Kidney (tissue), 14 donors: ENCODE data around the gene GRK2. TPM values are rescaled to one million over a fixed set of nuclear protein-coding genes. Genes with fewer than 3 reads are reported as not detected.

Experiments
- DNase-seq, 5 donors: peaks; one replicate each; pipeline ENCODE4 v3.0.0-alpha.2; 2013 to 2020
- FAIRE-seq: peaks from 2 replicates; lab custom pipeline; 2012; peaks lifted over from hg19 to GRCh38; lab: Jason Lieb, UNC
- H3K27ac ChIP-seq, 2 donors: one replicate each; pipeline ENCODE4 v1.7.0; 2013; ENCODE audit warnings: low read depth in 2 of 2, low read length in 2 of 2, inconsistent platforms in 1 of 2
- H3K27me3 ChIP-seq: one replicate; pipeline ENCODE4 v1.7.1; 2013; ENCODE audit warnings: low read length, inconsistent platforms; ENCODE audit not compliant: control insufficient read depth, insufficient read depth
- H3K36me3 ChIP-seq, 3 donors: one replicate each; pipeline versions ENCODE4 v1.7.0 to v1.7.1; 2013; ENCODE audit warnings: low read length in 3 of 3, control low read depth in 1 of 3, inconsistent platforms in 1 of 3; ENCODE audit not compliant: insufficient read depth in 3 of 3, control insufficient read depth in 2 of 3
- H3K4me1 ChIP-seq, 3 donors: one replicate each; pipeline versions ENCODE4 v1.7.0 to v1.7.1; 2013; ENCODE audit warnings: low read length in 3 of 3, inconsistent platforms in 1 of 3, low read depth in 1 of 3; ENCODE audit not compliant: control insufficient read depth in 2 of 3, insufficient read depth in 2 of 3
- H3K4me3 ChIP-seq, 3 donors: one replicate each; pipeline versions ENCODE4 v1.7.0 to v1.8.1; 2013; ENCODE audit warnings: low read length in 3 of 3, control low read depth in 1 of 3, inconsistent platforms in 1 of 3
- H3K9ac ChIP-seq, 3 donors: one replicate each; pipeline versions ENCODE4 v1.7.0 to v1.7.1; 2013; ENCODE audit warnings: low read length in 3 of 3, control low read depth in 1 of 3, inconsistent platforms in 1 of 3
- H3K9me3 ChIP-seq, 3 donors: one replicate each; pipeline versions ENCODE4 v1.7.0 to v1.7.1; 2013; ENCODE audit warnings: low read length in 3 of 3, control low read depth in 1 of 3, inconsistent platforms in 1 of 3; ENCODE audit not compliant: control insufficient read depth in 2 of 3, insufficient read depth in 1 of 3
- intact Hi-C: fragments of 100-400 bp; cut with DNase I; formaldehyde crosslinking; loops from one replicate; pipeline ENCODE4 v1.11.1; 2022
- polyA plus RNA-seq: library from polyadenylated mRNA; stranded (reverse); fragments of 350-450 nt; fragmentation: Illumina TruSeq; extraction: RNeasy Lipid Tissue Mini Kit (QIAGEN cat#74804); gene quantifications from one replicate; pipeline ENCODE4 v1.2.3, GENCODE V29; 2014; ENCODE audit warnings: low read depth, low replicate concordance; ENCODE audit not compliant: insufficient read depth
- total RNA-seq: library from RNA; stranded (reverse); fragmentation: NEBNext Ultra II Directional; extraction: Animal tissue kit (Norgen Biotek cat#: 25700); gene quantifications from one replicate; pipeline ENCODE4 v1.2.1, GENCODE V29; 2021
- TF ChIP-seq, protein P1 (sequence below): IDR thresholded peaks from 3 replicates; pipeline ENCODE4 v1.5.1; 2012; ENCODE audit warnings: mild to moderate bottlenecking, moderate library complexity, borderline replicate concordance; ENCODE audit not compliant: insufficient read depth; ENCODE audit errors: extremely low read depth
- donor health status: control.
- donor health status: control.
- donor health status: control.
- donor health status: control.
- donor health status: control.
- donor health status: DM: yes; HTN: yes; CAD: no.
- donor health status: Normal renal cell carcinoma (clear cell type).

The GRK2 gene
- total and polyA plus RNA-seq, 2 donors from 2014 or later: 28.2 to 80.8 TPM

DNA sequence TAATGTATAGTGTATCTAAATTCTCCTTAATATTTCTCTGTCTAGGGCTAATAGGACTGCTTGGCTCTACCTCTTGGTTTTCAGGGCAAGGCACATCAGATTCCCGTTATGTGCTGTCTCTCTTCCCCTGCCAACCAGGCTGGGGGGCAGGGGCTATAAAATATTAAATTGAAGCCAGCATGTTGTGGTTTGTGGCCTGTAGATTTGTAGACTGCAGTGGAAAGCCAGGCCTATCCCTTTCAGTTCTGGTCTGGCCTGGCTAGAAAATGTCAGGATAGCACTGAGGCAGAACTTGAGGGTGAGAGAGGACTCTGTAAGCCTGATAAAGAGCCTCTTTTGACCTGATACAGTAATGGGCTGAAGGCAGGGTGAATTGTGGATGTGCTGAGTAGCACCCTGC, 14.4 kb upstream of the GRK2 start:
- TF ChIP-seq, protein P1, sequence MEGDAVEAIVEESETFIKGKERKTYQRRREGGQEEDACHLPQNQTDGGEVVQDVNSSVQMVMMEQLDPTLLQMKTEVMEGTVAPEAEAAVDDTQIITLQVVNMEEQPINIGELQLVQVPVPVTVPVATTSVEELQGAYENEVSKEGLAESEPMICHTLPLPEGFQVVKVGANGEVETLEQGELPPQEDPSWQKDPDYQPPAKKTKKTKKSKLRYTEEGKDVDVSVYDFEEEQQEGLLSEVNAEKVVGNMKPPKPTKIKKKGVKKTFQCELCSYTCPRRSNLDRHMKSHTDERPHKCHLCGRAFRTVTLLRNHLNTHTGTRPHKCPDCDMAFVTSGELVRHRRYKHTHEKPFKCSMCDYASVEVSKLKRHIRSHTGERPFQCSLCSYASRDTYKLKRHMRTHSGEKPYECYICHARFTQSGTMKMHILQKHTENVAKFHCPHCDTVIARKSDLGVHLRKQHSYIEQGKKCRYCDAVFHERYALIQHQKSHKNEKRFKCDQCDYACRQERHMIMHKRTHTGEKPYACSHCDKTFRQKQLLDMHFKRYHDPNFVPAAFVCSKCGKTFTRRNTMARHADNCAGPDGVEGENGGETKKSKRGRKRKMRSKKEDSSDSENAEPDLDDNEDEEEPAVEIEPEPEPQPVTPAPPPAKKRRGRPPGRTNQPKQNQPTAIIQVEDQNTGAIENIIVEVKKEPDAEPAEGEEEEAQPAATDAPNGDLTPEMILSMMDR: no peak
- Histone ChIP-seq H3K36me3 (peaks cover 30 to 88% (median 63%) of the 10 kb centered on the region in 3 donors), H3K4me3 (no peak overlapping the region), H3K9ac (no peak overlapping the region), H3K27ac (no peak overlapping the region), H3K9me3 (no peaks in the 10 kb centered on the region), H3K27me3 (no peaks in the 10 kb centered on the region), H3K4me1 (peaks cover 0 to 22% (median 7%) of the 10 kb centered on the region in 3 donors)
- intact Hi-C loops: no loop called here
- FAIRE-seq (no peak), DNase-seq (no peak)

DNA sequence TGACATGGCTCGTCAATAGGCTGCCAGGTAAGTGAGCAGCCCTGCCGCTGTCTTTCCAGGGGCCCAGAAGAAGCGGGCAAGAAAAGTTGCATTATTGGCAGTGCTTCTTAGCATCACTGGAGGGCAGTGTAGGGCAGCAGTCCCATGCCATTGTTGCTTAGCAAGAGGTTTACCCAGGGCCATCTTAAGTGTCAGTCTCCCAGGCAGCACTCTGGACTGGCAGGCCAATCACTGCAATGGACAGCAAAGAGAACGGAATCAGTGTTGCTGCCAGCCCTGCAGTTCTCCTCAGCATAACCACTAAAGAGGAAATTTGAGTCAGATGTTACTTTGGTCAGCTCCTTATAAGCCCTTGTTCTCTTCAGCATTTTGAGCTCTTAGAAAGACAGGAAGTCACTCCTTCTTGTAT, 13.4 kb upstream of the GRK2 start:
- Histone ChIP-seq H3K9me3 (no peaks in the 10 kb centered on the region), H3K4me3 (no peak overlapping the region), H3K27ac (no peak overlapping the region), H3K36me3 (peaks cover 30 to 85% (median 61%) of the 10 kb centered on the region in 3 donors), H3K27me3 (no peaks in the 10 kb centered on the region), H3K4me1 (peaks cover 0 to 22% (median 7%) of the 10 kb centered on the region in 3 donors), H3K9ac (no peak overlapping the region)
- intact Hi-C loops: no loop called here
- no peak for FAIRE-seq
- TF ChIP-seq, protein P1: peak; percentile 20
- peak in 2 of 5 donors; percentile 45 to 61 for DNase-seq

DNA sequence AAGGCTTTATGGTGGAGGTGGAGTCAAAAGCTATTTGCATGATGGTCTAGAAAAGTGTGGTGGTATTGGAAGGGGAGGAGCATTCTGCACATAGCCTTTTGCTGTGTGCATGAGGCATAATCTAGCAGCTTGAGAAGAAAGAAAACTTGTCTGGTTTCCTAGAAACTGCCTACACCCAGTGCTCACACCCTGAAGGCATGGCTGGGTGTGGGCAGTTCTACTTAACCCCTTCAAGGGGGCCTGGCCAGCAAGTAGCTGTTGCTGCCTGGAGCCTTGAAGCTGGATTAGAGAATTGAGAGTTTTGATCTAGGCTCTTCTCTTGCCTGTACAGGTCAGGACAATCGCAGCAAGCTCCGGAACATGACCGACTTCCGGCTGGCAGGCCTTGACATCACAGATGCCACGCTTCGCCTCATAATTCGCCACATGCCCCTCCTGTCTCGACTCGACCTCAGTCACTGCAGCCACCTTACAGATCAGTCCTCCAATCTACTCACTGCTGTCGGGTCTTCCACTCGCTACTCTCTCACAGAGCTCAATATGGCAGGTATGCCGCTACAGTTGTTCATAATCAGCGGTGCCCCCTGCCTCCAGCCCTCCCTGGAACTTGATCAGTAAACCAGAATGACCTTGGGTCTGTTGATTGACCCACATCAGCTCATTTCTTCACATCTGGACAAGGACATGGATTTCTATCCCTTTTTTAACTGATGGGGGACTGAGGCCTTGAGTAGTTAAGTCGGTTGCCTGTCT, 12.2 kb upstream of the GRK2 start:
- TF ChIP-seq, protein P1: no peak
- Histone ChIP-seq H3K36me3 (peaks cover 24 to 73% (median 52%) of the 10 kb centered on the region in 3 donors), H3K4me1 (peaks cover 0 to 12% (median 2%) of the 10 kb centered on the region in 3 donors), H3K9me3 (no peaks in the 10 kb centered on the region), H3K4me3 (no peak overlapping the region), H3K9ac (peak overlapping the region in 1 of 3 donors; percentile 36), H3K27ac (peak overlapping the region in 1 of 2 donors; percentile 9), H3K27me3 (no peaks in the 10 kb centered on the region)
- no peak for FAIRE-seq
- peak in 4 of 5 donors; percentile 57 to 72 (median 62) for DNase-seq
- intact Hi-C loops: no loop called here
